Neural cell (in vitro differentiated cells): ENCODE data around the gene PRTN3. TPM values are rescaled to one million over a fixed set of nuclear protein-coding genes. Genes with fewer than 3 reads are reported as not detected.

ENCODE experiments used
- H2AFZ ChIP-seq: fragments of 200-600, 300-800 bp; sonication (generic), shearing (Covaris generic); 2 replicates; pipeline ENCODE4 v1.6.0; 2014; ENCODE audit warnings: low read depth, mild to moderate bottlenecking, antibody characterized with exemption, low read length, moderate library complexity
- H3F3A ChIP-seq: fragments of 200-600 bp; shearing (Covaris generic); 2 replicates; pipeline ENCODE4 v1.6.1; 2016; ENCODE audit warnings: mild to moderate bottlenecking, moderate library complexity, mixed read lengths, antibody characterized with exemption, low read length; ENCODE audit not compliant: insufficient read depth, poor library complexity, severe bottlenecking
- H3K27ac ChIP-seq: fragments of 200-600, 300-800 bp; sonication (generic), shearing (Covaris generic); 2 replicates; pipeline ENCODE4 v1.5.1; 2014; ENCODE audit warnings: mild to moderate bottlenecking, low read length, moderate library complexity
- H3K27me3 ChIP-seq: fragments of 300-800, 200-600 bp; sonication (generic), shearing (Covaris generic); 2 replicates; pipeline ENCODE4 v1.6.0; 2014; ENCODE audit warnings: mild to moderate bottlenecking, low read depth, low read length, moderate library complexity; ENCODE audit not compliant: insufficient read depth
- H3K36me3 ChIP-seq: fragments of 300-800, 200-600 bp; sonication (generic), shearing (Covaris generic); 2 replicates; pipeline ENCODE4 v1.5.1; 2014; ENCODE audit warnings: mild to moderate bottlenecking, antibody characterized with exemption, low read length, moderate library complexity; ENCODE audit not compliant: insufficient read depth
- H3K4me2 ChIP-seq: fragments of 300-800, 200-600 bp; sonication (generic), shearing (Covaris generic); 2 replicates; pipeline ENCODE4 v1.6.0; 2014; ENCODE audit warnings: mild to moderate bottlenecking, low read length
- H3K4me3 ChIP-seq: fragments of 300-800, 200-600 bp; sonication (generic), shearing (Covaris generic); 2 replicates; pipeline ENCODE4 v1.5.1; 2014; ENCODE audit warnings: mild to moderate bottlenecking, low read length, moderate library complexity
- H3K79me2 ChIP-seq: fragments of 200-600 bp; shearing (Covaris generic); replicated peaks from 2 replicates; pipeline ENCODE4 v1.6.0; 2014; ENCODE audit warnings: mild to moderate bottlenecking, low read length, moderate library complexity; ENCODE audit not compliant: insufficient read depth
- H3K9ac ChIP-seq: fragments of 300-800, 200-600 bp; sonication (generic), shearing (Covaris generic); 2 replicates; pipeline ENCODE4 v1.6.1; 2016; ENCODE audit warnings: mild to moderate bottlenecking, low read length, mixed read lengths
- H3K9me2 ChIP-seq: fragments of 200-600 bp; shearing (Covaris generic); 2 replicates; pipeline ENCODE4 v1.6.1; 2016; ENCODE audit warnings: mild to moderate bottlenecking, low read length, mixed read lengths; ENCODE audit not compliant: insufficient read depth
- H3K9me3 ChIP-seq: fragments of 200-600, 300-800 bp; sonication (generic), shearing (Covaris generic); 2 replicates; pipeline ENCODE4 v1.6.1; 2016; ENCODE audit warnings: mild to moderate bottlenecking, mixed run types, low read length, moderate library complexity, mixed read lengths
- H4K20me1 ChIP-seq: fragments of 200-600 bp; shearing (Covaris generic); 2 replicates; pipeline ENCODE4 v1.6.1; 2016; ENCODE audit warnings: mild to moderate bottlenecking, mixed run types; ENCODE audit not compliant: insufficient read depth
- EP300 ChIP-seq: fragments of 450-650 bp; conservative IDR thresholded peaks from 2 replicates; pipeline ENCODE4 v1.6.1; 2014; ENCODE audit warnings: antibody characterized with exemption, mild to moderate bottlenecking, moderate library complexity; ENCODE audit not compliant: poor library complexity, severe bottlenecking
- EZH2 ChIP-seq: fragments of 200-600, 300-800 bp; shearing (Covaris generic), sonication (generic); IDR thresholded peaks from 2 replicates; pipeline ENCODE4 v1.6.1; 2014; ENCODE audit warnings: antibody characterized with exemption, low read length, borderline replicate concordance, mild to moderate bottlenecking; ENCODE audit not compliant: insufficient read depth, poor library complexity, severe bottlenecking
- MXI1 ChIP-seq: fragments of 450-650 bp; conservative IDR thresholded peaks from 2 replicates; pipeline ENCODE4 v1.6.1; 2014; ENCODE audit warnings: antibody characterized with exemption, mild to moderate bottlenecking; ENCODE audit not compliant: poor library complexity, severe bottlenecking
- POLR2AphosphoS5 ChIP-seq: IDR thresholded peaks from 2 replicates; pipeline ENCODE4 v1.6.1; 2012
- RAD21 ChIP-seq: fragments of 450-650 bp; conservative IDR thresholded peaks from 2 replicates; pipeline ENCODE4 v1.6.1; 2014; ENCODE audit warnings: antibody characterized with exemption, mild to moderate bottlenecking, moderate library complexity
- SMC3 ChIP-seq: fragments of 450-650 bp; conservative IDR thresholded peaks from 2 replicates; pipeline ENCODE4 v1.6.1; 2014; ENCODE audit warnings: antibody characterized with exemption, mild to moderate bottlenecking, moderate library complexity; ENCODE audit not compliant: poor library complexity
- TAF1 ChIP-seq: IDR thresholded peaks from 2 replicates; pipeline ENCODE4 v1.6.1; 2012; ENCODE audit warnings: low read depth
- polyA plus RNA-seq: library from polyadenylated mRNA; depleted of rRNA; stranded (reverse); fragments of >200 nt; gene quantifications from 2 replicates; pipeline ENCODE4 v1.2.3, GENCODE V29; 2014
- TF ChIP-seq, protein P1 (sequence below): fragments of 450-650 bp; IDR thresholded peaks from 2 replicates; pipeline ENCODE4 v1.5.1; 2014; ENCODE audit warnings: antibody characterized with exemption, mild to moderate bottlenecking, moderate library complexity; ENCODE audit not compliant: poor library complexity, severe bottlenecking
- TF ChIP-seq, protein P2 (sequence below): IDR thresholded peaks from 2 replicates; pipeline ENCODE4 v1.6.1; 2012; ENCODE audit warnings: borderline replicate concordance

PRTN3 gene
- polyA plus RNA-seq, 1 donor from 2014 or later = not detected

DNA sequence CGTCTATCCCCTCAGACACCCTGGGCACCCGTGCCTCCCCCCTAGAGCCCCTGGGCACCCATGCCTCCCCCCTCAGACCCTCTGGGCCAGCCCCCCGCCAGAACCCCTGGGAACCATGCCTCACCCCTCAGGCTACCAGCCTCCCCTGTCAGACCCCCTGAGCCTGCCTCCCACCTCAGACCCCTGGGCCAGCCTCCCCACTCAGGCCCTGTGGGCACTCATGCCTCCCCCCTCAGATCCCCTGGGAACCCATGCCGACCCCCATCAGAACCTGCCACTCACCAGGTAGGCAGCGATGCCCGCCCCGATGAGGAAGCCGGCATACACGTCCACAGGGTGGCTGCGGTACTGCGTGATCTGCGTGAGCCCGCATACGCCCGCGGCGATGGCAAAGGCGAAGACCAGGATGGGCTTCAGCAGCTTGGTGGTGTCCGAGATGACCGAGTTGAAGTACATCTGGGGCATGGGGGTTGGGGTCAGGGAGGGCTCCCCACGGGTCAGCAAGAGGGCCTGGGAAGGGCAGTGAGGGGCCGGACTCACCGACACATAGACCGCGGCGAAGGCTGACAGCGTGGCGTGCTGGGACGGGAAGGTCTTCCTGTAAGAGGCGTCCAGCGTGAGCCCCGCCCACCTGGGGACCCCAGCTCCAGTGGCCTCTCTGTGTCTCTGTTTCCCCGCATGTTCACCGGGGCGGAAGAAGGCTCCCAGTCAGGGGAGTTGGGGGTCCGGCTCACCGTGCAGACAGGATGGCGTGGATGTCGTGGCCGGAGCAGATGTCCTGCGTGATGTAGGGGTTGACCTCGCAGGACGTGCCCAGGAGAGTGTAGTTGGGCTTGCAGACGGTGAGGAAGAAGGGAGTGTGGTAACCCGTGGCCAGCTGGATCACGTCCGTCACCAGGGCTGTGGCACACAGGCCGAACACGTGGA is 26.4 kb upstream of the PRTN3 start:
- no peaks in the 10 kb centered on the region for H3K27me3 ChIP-seq
- H3K9ac ChIP-seq = no peak overlapping the region
- no peaks in the 10 kb centered on the region for H3F3A ChIP-seq
- H3K9me3 ChIP-seq = no peaks in the 10 kb centered on the region
- no peak overlapping the region for H3K4me3 ChIP-seq
- no peak overlapping the region for H3K27ac ChIP-seq
- peaks cover 13% of the 10 kb centered on the region for H3K79me2 ChIP-seq
- H3K9me2 ChIP-seq = no peaks in the 10 kb centered on the region
- no peak overlapping the region for H3K4me2 ChIP-seq
- H2AFZ ChIP-seq = no peak overlapping the region
- no peaks in the 10 kb centered on the region for H3K36me3 ChIP-seq
- no peak for TF ChIP-seq MXI1
- TF ChIP-seq TAF1 = no peak
- TF ChIP-seq RAD21 = no peak
- TF ChIP-seq POLR2AphosphoS5 = no peak
- TF ChIP-seq SMC3 = no peak
- no peak for TF ChIP-seq EZH2
- H4K20me1 ChIP-seq = peaks cover 11% of the 10 kb centered on the region

DNA sequence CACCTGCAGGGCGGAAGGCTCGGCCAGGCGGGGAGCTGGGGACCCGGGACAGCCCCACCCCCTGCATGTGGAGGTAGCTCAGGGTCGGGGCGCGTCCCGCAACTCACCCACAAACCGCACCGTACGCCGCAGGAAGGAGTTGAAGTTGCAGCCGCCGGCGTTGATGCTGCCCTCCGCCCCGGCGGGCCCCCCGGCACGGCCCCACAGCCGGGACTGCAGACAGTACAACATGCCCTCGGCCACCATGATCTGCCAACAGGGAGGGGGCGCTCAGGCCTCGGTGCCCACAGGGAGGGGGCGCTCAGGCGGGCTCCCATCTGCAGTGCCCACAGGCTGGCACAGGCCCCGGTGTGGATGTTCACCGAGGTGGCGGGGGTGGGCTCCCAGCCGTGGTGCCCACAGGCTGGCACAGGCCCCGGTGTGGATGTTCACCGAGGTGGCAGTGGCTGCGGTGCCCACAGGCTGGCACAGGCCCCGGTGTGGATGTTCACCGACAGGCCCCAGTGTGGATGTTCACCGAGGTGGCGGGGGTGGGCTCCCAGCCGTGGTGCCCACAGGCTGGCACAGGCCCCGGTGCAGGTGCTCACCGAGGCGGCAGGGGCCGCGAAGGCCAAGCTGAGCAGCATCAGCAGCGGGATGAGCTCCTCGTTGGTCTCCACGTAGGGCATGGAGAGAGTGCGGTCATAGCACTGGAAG is 25.6 kb upstream of the PRTN3 start:
- no peaks in the 10 kb centered on the region for H3K27me3 ChIP-seq
- no peak overlapping the region for H3K4me3 ChIP-seq
- no peaks in the 10 kb centered on the region for H3K9me3 ChIP-seq
- H3K36me3 ChIP-seq = no peaks in the 10 kb centered on the region
- H3K4me2 ChIP-seq = no peak overlapping the region
- H3K9ac ChIP-seq = no peak overlapping the region
- H2AFZ ChIP-seq = no peak overlapping the region
- no peaks in the 10 kb centered on the region for H3F3A ChIP-seq
- H3K27ac ChIP-seq = no peak overlapping the region
- H4K20me1 ChIP-seq = peaks cover 11% of the 10 kb centered on the region
- TF ChIP-seq RAD21 = no peak
- peak; percentile 11 for TF ChIP-seq POLR2AphosphoS5
- no peaks in the 10 kb centered on the region for H3K9me2 ChIP-seq
- peaks cover 21% of the 10 kb centered on the region for H3K79me2 ChIP-seq

DNA sequence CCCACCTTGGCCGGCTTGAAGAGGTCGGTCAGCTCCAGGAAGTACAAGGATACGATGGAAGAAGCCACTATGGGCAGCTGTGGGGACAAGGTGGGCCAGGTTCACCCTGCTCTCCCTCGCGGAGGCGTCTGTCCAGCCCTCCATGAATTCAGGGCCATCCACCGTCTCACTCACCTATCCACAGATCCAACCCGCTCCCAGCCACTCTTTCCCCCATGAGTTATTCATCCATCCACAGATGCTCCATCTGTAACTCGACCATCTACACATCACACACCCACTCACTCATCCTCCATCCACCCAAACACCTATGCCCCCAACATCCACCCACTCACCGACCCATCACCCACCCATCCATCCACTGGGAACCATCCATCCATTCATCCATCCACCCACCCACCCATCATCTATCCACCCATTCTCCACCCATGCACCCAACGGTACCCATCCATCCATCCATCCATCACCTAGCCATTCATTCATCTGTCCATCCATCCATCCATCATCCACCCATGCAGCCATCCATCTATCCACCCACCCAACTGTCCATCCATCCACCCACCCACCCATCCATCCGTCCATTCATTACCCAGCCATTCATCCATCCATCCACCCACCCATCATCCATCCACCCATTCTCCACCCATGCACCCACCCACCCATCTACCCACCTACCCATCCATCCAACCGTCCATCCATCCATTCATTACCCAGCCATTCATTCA is 24.9 kb upstream of the PRTN3 start:
- no peaks in the 10 kb centered on the region for H3K9me3 ChIP-seq
- H2AFZ ChIP-seq = no peak overlapping the region
- H3K27ac ChIP-seq = no peak overlapping the region
- no peaks in the 10 kb centered on the region for H3K27me3 ChIP-seq
- no peaks in the 10 kb centered on the region for H3K36me3 ChIP-seq
- H3K9ac ChIP-seq = no peak overlapping the region
- peaks cover 11% of the 10 kb centered on the region for H4K20me1 ChIP-seq
- H3F3A ChIP-seq = no peaks in the 10 kb centered on the region
- no peak overlapping the region for H3K4me2 ChIP-seq
- no peak overlapping the region for H3K4me3 ChIP-seq
- TF ChIP-seq RAD21 (no peak), TAF1 (no peak), POLR2AphosphoS5 (no peak), SMC3 (no peak), EP300 (no peak)
- TF ChIP-seq, protein P1, sequence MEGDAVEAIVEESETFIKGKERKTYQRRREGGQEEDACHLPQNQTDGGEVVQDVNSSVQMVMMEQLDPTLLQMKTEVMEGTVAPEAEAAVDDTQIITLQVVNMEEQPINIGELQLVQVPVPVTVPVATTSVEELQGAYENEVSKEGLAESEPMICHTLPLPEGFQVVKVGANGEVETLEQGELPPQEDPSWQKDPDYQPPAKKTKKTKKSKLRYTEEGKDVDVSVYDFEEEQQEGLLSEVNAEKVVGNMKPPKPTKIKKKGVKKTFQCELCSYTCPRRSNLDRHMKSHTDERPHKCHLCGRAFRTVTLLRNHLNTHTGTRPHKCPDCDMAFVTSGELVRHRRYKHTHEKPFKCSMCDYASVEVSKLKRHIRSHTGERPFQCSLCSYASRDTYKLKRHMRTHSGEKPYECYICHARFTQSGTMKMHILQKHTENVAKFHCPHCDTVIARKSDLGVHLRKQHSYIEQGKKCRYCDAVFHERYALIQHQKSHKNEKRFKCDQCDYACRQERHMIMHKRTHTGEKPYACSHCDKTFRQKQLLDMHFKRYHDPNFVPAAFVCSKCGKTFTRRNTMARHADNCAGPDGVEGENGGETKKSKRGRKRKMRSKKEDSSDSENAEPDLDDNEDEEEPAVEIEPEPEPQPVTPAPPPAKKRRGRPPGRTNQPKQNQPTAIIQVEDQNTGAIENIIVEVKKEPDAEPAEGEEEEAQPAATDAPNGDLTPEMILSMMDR = no peak
- TF ChIP-seq, protein P2, sequence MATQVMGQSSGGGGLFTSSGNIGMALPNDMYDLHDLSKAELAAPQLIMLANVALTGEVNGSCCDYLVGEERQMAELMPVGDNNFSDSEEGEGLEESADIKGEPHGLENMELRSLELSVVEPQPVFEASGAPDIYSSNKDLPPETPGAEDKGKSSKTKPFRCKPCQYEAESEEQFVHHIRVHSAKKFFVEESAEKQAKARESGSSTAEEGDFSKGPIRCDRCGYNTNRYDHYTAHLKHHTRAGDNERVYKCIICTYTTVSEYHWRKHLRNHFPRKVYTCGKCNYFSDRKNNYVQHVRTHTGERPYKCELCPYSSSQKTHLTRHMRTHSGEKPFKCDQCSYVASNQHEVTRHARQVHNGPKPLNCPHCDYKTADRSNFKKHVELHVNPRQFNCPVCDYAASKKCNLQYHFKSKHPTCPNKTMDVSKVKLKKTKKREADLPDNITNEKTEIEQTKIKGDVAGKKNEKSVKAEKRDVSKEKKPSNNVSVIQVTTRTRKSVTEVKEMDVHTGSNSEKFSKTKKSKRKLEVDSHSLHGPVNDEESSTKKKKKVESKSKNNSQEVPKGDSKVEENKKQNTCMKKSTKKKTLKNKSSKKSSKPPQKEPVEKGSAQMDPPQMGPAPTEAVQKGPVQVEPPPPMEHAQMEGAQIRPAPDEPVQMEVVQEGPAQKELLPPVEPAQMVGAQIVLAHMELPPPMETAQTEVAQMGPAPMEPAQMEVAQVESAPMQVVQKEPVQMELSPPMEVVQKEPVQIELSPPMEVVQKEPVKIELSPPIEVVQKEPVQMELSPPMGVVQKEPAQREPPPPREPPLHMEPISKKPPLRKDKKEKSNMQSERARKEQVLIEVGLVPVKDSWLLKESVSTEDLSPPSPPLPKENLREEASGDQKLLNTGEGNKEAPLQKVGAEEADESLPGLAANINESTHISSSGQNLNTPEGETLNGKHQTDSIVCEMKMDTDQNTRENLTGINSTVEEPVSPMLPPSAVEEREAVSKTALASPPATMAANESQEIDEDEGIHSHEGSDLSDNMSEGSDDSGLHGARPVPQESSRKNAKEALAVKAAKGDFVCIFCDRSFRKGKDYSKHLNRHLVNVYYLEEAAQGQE = no peak
- H3K79me2 ChIP-seq = peaks cover 28% of the 10 kb centered on the region
- no peaks in the 10 kb centered on the region for H3K9me2 ChIP-seq
